Colonic mucosa (tissue), 4 donors: Measurements from ENCODE around the gene PSMD13. TPM values are rescaled to one million over a fixed set of nuclear protein-coding genes. Genes with fewer than 3 reads are reported as not detected.

Experiments used
- DNase-seq: peaks from one replicate; pipeline ENCODE4 v3.0.0-alpha.2; 2020
- H3K27ac ChIP-seq: fragments of 200-600 bp; one replicate; pipeline ENCODE4 v1.8.0; 2021
- H3K27me3 ChIP-seq: fragments of 200-600 bp; one replicate; pipeline ENCODE4 v1.8.0; 2021
- H3K36me3 ChIP-seq: fragments of 200-600 bp; one replicate; pipeline ENCODE4 v1.8.0; 2021
- H3K4me1 ChIP-seq: fragments of 200-600 bp; one replicate; pipeline ENCODE4 v1.8.0; 2021; ENCODE audit warnings: mild to moderate bottlenecking
- H3K4me3 ChIP-seq: fragments of 200-600 bp; one replicate; pipeline ENCODE4 v1.8.0; 2021
- H3K9ac ChIP-seq, 2 donors: one replicate each; pipeline ENCODE4 v1.7.0; 2013; ENCODE audit warnings: control low read depth in 2 of 2, low read depth in 2 of 2, low read length in 2 of 2
- H3K9me3 ChIP-seq: fragments of 200-600 bp; one replicate; pipeline ENCODE4 v1.8.0; 2021
- intact Hi-C: fragments of 100-400 bp; cut with DNase I; formaldehyde crosslinking; loops from one replicate; pipeline ENCODE4 v1.14.1; 2022
- total RNA-seq, 2 donors: library from RNA; stranded (reverse); fragmentation: NEBNext Ultra II Directional in 1 of 2; extraction: Animal tissue kit (Norgen Biotek cat#: 25700) in 1 of 2; gene quantifications; one replicate each; pipeline ENCODE4 v1.2.1, GENCODE V29; 2021
- TF ChIP-seq, protein P1 (sequence below): fragments of 200-600 bp; IDR thresholded peaks from one replicate; pipeline ENCODE4 v1.8.0; 2022; ENCODE audit warnings: antibody characterized with exemption, mild to moderate bottlenecking
- donor health status: healthy.
- donor health status: DM: no; HTN: no; CAD: no.
- donor health status: DM: no; HTN: no; CAD: no.

PSMD13 gene
- total RNA-seq, 2 donors from 2014 or later: 99.0 to 145 TPM

DNA sequence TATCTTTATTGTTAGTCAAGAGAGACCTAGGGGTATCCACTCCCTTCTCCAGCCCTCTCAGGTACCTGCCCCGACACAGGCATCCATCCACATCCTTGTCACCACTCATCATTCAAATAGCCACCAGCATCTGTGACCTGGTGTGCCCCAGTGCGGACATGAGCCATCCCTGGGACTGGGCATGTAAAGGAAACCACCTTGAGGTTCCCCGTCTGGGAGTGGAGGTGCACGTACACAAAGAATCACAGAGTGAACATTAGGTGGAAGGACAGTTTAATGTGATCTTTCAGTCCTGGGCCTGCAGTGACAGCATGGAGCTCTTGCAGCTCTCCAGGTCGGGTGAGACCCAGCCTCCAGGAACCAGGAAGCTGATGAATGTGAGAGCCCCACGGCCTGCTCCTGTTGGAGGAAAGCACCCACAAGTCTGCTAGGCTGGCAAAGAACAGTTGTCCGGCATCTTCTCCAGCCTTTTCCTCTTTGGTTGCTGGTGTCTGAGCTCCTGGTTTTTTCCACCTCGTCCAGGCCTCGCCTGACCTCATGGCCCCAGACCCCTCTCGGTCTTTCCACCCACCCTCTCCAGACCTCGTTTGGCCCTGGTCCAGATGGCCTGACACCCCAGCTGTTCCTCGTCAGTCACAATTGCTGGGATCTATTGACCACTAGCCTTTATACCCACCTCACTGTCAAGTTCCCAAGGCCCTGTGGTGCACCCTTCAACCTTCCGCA lies 16.5 kb downstream of the PSMD13 start:
- no peaks in the 10 kb centered on the region for H3K27me3 ChIP-seq
- H3K4me3 ChIP-seq: no peak overlapping the region
- H3K27ac ChIP-seq: no peak overlapping the region
- intact Hi-C loops: loop anchor here (5.0 kb wide), 1 partner anchor 109 kb away; no protein-coding TSS in a partner anchor
- H3K36me3 ChIP-seq: no peaks in the 10 kb centered on the region
- TF ChIP-seq, protein P1, sequence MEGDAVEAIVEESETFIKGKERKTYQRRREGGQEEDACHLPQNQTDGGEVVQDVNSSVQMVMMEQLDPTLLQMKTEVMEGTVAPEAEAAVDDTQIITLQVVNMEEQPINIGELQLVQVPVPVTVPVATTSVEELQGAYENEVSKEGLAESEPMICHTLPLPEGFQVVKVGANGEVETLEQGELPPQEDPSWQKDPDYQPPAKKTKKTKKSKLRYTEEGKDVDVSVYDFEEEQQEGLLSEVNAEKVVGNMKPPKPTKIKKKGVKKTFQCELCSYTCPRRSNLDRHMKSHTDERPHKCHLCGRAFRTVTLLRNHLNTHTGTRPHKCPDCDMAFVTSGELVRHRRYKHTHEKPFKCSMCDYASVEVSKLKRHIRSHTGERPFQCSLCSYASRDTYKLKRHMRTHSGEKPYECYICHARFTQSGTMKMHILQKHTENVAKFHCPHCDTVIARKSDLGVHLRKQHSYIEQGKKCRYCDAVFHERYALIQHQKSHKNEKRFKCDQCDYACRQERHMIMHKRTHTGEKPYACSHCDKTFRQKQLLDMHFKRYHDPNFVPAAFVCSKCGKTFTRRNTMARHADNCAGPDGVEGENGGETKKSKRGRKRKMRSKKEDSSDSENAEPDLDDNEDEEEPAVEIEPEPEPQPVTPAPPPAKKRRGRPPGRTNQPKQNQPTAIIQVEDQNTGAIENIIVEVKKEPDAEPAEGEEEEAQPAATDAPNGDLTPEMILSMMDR: no peak
- H3K9ac ChIP-seq: no peak overlapping the region
- H3K9me3 ChIP-seq: no peaks in the 10 kb centered on the region
- no peaks in the 10 kb centered on the region for H3K4me1 ChIP-seq
- no peak for DNase-seq

DNA sequence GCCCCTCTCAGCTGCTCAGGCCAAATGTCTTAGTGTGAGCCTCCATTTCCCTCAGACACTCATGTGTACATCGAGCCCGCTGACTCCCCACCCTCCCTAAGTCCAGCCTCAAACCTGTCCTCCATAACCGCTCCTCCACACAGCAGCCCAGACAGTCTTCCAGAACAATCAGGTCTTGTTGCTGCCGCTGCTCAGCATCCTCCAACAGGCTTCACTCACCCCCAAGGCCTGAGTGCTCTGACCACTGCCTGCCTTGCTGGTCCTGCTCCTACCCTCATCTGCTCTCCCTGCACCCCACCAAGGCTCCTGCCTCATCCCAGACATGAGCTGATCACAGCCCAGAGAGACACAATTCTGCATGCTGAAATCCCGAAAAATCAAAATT lies 17.1 kb downstream of the PSMD13 start:
- DNase-seq: no peak
- no peaks in the 10 kb centered on the region for H3K27me3 ChIP-seq
- no peaks in the 10 kb centered on the region for H3K9me3 ChIP-seq
- H3K4me3 ChIP-seq: no peak overlapping the region
- no peak overlapping the region for H3K27ac ChIP-seq
- intact Hi-C loops: loop anchor here (5.0 kb wide), 1 partner anchor 108 kb away; no protein-coding TSS in a partner anchor
- TF ChIP-seq, protein P1: no peak
- H3K9ac ChIP-seq: no peak overlapping the region
- no peaks in the 10 kb centered on the region for H3K4me1 ChIP-seq
- no peaks in the 10 kb centered on the region for H3K36me3 ChIP-seq

GRCh38 chr11:255176-255575 lies 18.4 kb downstream of the PSMD13 start:
- H3K4me1 ChIP-seq: no peaks in the 10 kb centered on the region
- TF ChIP-seq, protein P1: no peak
- H3K27me3 ChIP-seq: no peaks in the 10 kb centered on the region
- intact Hi-C loops: no loop called here
- no peaks in the 10 kb centered on the region for H3K36me3 ChIP-seq
- no peak overlapping the region for H3K9ac ChIP-seq
- no peak overlapping the region for H3K4me3 ChIP-seq
- no peak overlapping the region for H3K27ac ChIP-seq
- no peak for DNase-seq
- no peaks in the 10 kb centered on the region for H3K9me3 ChIP-seq

- no peaks in the 10 kb centered on the region for H3K9me3 ChIP-seq
- H3K4me3 ChIP-seq: no peak overlapping the region
- DNase-seq: no peak
- H3K27ac ChIP-seq: no peak overlapping the region
- H3K9ac ChIP-seq: no peak overlapping the region
- TF ChIP-seq, protein P1: no peak
- H3K27me3 ChIP-seq: no peaks in the 10 kb centered on the region
- intact Hi-C loops: no loop called here
- H3K36me3 ChIP-seq: no peaks in the 10 kb centered on the region
- H3K4me1 ChIP-seq: no peaks in the 10 kb centered on the region
Observed at GRCh38 chr11:255816-256215, 19.0 kb downstream of the PSMD13 start.

DNA sequence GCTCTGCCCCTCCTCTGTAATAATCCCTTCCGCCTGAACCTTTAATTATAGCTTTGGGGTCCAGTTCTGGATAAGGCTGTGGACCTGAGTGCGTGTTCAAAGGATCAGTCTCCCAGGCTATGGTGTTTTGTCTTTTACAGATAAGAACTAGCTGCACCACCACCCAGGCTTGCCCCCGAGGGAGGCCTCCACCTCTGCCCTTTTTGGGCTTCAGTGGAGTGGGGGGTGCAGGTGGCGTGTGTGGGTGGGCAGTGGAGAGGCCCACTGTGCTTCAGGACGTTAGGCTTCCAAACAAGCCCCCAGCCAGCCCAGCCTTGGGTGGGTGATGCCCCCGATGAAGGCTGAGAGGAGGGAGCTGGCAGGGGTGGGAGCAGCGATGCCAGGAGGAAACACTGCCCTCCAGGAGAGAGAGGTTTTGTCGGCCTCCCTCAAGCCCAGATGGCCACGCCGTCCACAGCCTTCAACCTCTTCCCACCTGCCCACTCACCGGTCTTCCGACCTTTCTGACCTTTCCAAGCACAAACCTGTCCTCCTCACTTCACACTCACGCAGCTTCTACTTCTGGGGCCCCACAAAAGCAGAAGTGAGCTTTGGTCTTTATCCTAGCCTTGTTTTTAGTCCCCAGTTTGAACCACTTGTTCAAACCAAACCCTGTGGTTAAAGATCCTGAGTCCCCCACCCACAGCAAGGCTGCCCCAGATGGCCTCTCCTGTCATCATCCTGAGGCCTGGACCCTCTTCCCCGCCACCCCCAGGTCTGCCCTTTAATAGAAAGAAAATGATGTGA lies 20.4 kb downstream of the PSMD13 start:
- Histone ChIP-seq H3K27ac (no peak overlapping the region), H3K9me3 (no peaks in the 10 kb centered on the region), H3K36me3 (no peaks in the 10 kb centered on the region), H3K9ac (no peak overlapping the region), H3K27me3 (no peaks in the 10 kb centered on the region), H3K4me1 (no peaks in the 10 kb centered on the region), H3K4me3 (no peak overlapping the region)
- TF ChIP-seq, protein P1: no peak
- intact Hi-C loops: no loop called here
- DNase-seq: no peak
